Measurements from ENCODE around the gene GMDS. TPM values are rescaled to one million over a fixed set of nuclear protein-coding genes. Genes with fewer than 3 reads are reported as not detected.

The GMDS gene
- total RNA-seq, 1 donor = 23.2 TPM

- H3K4me3 ChIP-seq (ENCODE audit: insufficient read depth, low read length) = no peak overlapping the region
- no peak overlapping the region for H3K4me2 ChIP-seq (ENCODE audit: insufficient read depth, low read length)
- no peaks in the 10 kb centered on the region for H3K27me3 ChIP-seq (ENCODE audit: insufficient read depth, low read length)
- H3K9me3 ChIP-seq (ENCODE audit: low read depth, low read length) = no peaks in the 10 kb centered on the region
- H3K79me2 ChIP-seq (ENCODE audit: insufficient read depth, low read length) = no peaks in the 10 kb centered on the region
- TF ChIP-seq, protein P1, sequence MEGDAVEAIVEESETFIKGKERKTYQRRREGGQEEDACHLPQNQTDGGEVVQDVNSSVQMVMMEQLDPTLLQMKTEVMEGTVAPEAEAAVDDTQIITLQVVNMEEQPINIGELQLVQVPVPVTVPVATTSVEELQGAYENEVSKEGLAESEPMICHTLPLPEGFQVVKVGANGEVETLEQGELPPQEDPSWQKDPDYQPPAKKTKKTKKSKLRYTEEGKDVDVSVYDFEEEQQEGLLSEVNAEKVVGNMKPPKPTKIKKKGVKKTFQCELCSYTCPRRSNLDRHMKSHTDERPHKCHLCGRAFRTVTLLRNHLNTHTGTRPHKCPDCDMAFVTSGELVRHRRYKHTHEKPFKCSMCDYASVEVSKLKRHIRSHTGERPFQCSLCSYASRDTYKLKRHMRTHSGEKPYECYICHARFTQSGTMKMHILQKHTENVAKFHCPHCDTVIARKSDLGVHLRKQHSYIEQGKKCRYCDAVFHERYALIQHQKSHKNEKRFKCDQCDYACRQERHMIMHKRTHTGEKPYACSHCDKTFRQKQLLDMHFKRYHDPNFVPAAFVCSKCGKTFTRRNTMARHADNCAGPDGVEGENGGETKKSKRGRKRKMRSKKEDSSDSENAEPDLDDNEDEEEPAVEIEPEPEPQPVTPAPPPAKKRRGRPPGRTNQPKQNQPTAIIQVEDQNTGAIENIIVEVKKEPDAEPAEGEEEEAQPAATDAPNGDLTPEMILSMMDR (IDR thresholded peaks at IDR 0.05; ENCODE audit: extremely low read depth, low read depth, low read length) = no peak
- no peaks in the 10 kb centered on the region for H4K20me1 ChIP-seq (ENCODE audit: insufficient read depth, low read length)
- H3K27ac ChIP-seq (ENCODE audit: low read depth, low read length) = no peak overlapping the region
- no peak for DNase-seq (ENCODE audit: insufficient read length, low spot score, missing footprints)
- no peak overlapping the region for H2AFZ ChIP-seq (ENCODE audit: low read length)
- peaks cover 26% of the 10 kb centered on the region for H3K4me1 ChIP-seq (ENCODE audit: insufficient read depth, low read length)
- H3K36me3 ChIP-seq (ENCODE audit: insufficient read depth, low read length) = no peaks in the 10 kb centered on the region
These were observed 19.5 kb upstream of the GMDS start for GRCh38 chr6:2264932-2265331.

DNA sequence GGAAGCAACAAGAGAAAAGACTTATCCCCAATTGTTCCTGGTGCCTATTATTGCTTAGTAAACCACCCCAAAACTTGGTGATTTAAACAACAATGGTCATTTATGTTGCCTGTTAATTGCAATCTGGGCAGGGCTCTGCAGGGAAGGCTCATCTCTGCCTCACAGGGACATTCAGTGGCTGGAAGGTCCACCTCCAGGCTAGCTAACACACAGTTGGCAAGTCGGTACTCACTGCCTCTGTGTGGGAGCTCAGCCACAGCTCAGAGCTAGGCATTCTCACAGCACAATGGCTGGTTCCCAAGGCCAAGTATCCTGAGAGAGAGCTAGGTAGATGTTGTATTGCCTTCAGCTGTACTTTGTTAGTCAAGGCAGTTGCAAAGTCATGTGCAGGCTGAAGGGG is 18.5 kb upstream of the GMDS start:
- no peak for DNase-seq (ENCODE audit: insufficient read length, low spot score, missing footprints)
- Histone ChIP-seq H4K20me1 (ENCODE audit: insufficient read depth, low read length) (no peaks in the 10 kb centered on the region), H3K4me3 (ENCODE audit: insufficient read depth, low read length) (no peak overlapping the region), H3K27me3 (ENCODE audit: insufficient read depth, low read length) (no peaks in the 10 kb centered on the region), H3K27ac (ENCODE audit: low read depth, low read length) (no peak overlapping the region), H3K9me3 (ENCODE audit: low read depth, low read length) (no peaks in the 10 kb centered on the region), H2AFZ (ENCODE audit: low read length) (no peak overlapping the region), H3K36me3 (ENCODE audit: insufficient read depth, low read length) (no peaks in the 10 kb centered on the region), H3K79me2 (ENCODE audit: insufficient read depth, low read length) (no peaks in the 10 kb centered on the region), H3K4me1 (ENCODE audit: insufficient read depth, low read length) (peaks cover 26% of the 10 kb centered on the region), H3K4me2 (ENCODE audit: insufficient read depth, low read length) (no peak overlapping the region)
- TF ChIP-seq, protein P1 (IDR thresholded peaks at IDR 0.05; ENCODE audit: extremely low read depth, low read depth, low read length) = no peak

- H2AFZ ChIP-seq (ENCODE audit: low read length) = no peak overlapping the region
- no peaks in the 10 kb centered on the region for H3K9me3 ChIP-seq (ENCODE audit: low read depth, low read length)
- H3K27me3 ChIP-seq (ENCODE audit: insufficient read depth, low read length) = no peaks in the 10 kb centered on the region
- H3K4me1 ChIP-seq (ENCODE audit: insufficient read depth, low read length) = no peaks in the 10 kb centered on the region
- no peak for DNase-seq (ENCODE audit: insufficient read length, low spot score, missing footprints)
- no peak overlapping the region for H3K27ac ChIP-seq (ENCODE audit: low read depth, low read length)
- no peaks in the 10 kb centered on the region for H4K20me1 ChIP-seq (ENCODE audit: insufficient read depth, low read length)
- TF ChIP-seq, protein P1 (IDR thresholded peaks at IDR 0.05; ENCODE audit: extremely low read depth, low read depth, low read length) = no peak
- no peaks in the 10 kb centered on the region for H3K79me2 ChIP-seq (ENCODE audit: insufficient read depth, low read length)
- peaks cover 4% of the 10 kb centered on the region for H3K36me3 ChIP-seq (ENCODE audit: insufficient read depth, low read length)
- H3K4me2 ChIP-seq (ENCODE audit: insufficient read depth, low read length) = no peak overlapping the region
- no peak overlapping the region for H3K4me3 ChIP-seq (ENCODE audit: insufficient read depth, low read length)
These were observed 14.2 kb upstream of the GMDS start for GRCh38 chr6:2259574-2259973.

- no peak overlapping the region for H3K4me2 ChIP-seq (ENCODE audit: insufficient read depth, low read length)
- H3K36me3 ChIP-seq (ENCODE audit: insufficient read depth, low read length) = peaks cover 4% of the 10 kb centered on the region
- H3K4me3 ChIP-seq (ENCODE audit: insufficient read depth, low read length) = no peak overlapping the region
- no peaks in the 10 kb centered on the region for H3K27me3 ChIP-seq (ENCODE audit: insufficient read depth, low read length)
- TF ChIP-seq, protein P1 (IDR thresholded peaks at IDR 0.05; ENCODE audit: extremely low read depth, low read depth, low read length) = no peak
- H4K20me1 ChIP-seq (ENCODE audit: insufficient read depth, low read length) = no peaks in the 10 kb centered on the region
- H3K9me3 ChIP-seq (ENCODE audit: low read depth, low read length) = no peaks in the 10 kb centered on the region
- no peak overlapping the region for H2AFZ ChIP-seq (ENCODE audit: low read length)
- H3K27ac ChIP-seq (ENCODE audit: low read depth, low read length) = no peak overlapping the region
- no peaks in the 10 kb centered on the region for H3K79me2 ChIP-seq (ENCODE audit: insufficient read depth, low read length)
- no peak for DNase-seq (ENCODE audit: insufficient read length, low spot score, missing footprints)
- H3K4me1 ChIP-seq (ENCODE audit: insufficient read depth, low read length) = no peaks in the 10 kb centered on the region
These were observed 13.6 kb upstream of the GMDS start for GRCh38 chr6:2259002-2259494.
